ENCODE results near the gene TRIM44. TPM values are rescaled to one million over a fixed set of nuclear protein-coding genes. Genes with fewer than 3 reads are reported as not detected.

TRIM44 gene
- total RNA-seq, 2 experiments from 2014 or later, result 37.4 to 40.1 TPM

GRCh38 chr11:35620795-35621194, 41.8 kb upstream of the TRIM44 start:
- Mint-ChIP-seq H3K4me1 (ENCODE audit: low read depth) (peaks cover 8% of the 10 kb centered on the region), H3K4me3 (no peak overlapping the region)
- CTCF ChIA-PET, result interaction anchor here (1.2 to 3.9 kb wide), 2 partner anchors 50 to 201 kb away, joined by 3 to 22 read pairs; no protein-coding TSS in a partner anchor

GRCh38 chr11:35621620-35622019, 41.0 kb upstream of the TRIM44 start:
- peaks cover 8% of the 10 kb centered on the region for H3K4me1 Mint-ChIP-seq (ENCODE audit: low read depth)
- no peak overlapping the region for H3K4me3 Mint-ChIP-seq
- TF ChIP-seq CTCF (IDR thresholded peaks at IDR 0.05), result no peak
- ATAC-seq (no peak), DNase-seq (no peak)
- no peaks in the 10 kb centered on the region for H3K9me3 Mint-ChIP-seq
- ChIA-PET CTCF (interaction anchor here (0.9 kb wide), 1 partner anchor 201 kb away, joined by 3 read pairs; no protein-coding TSS in a partner anchor), POLR2A (no interaction called here)
- no peaks in the 10 kb centered on the region for H3K36me3 Mint-ChIP-seq (ENCODE audit: low read depth)
- intact Hi-C loops (cut with micrococcal nuclease), result no loop called here
- no peak overlapping the region for H3K27ac Mint-ChIP-seq
- peaks cover 61% of the 10 kb centered on the region for H3K27me3 Mint-ChIP-seq

More at GRCh38 chr11:35620795-35621194, 41.8 kb upstream of the TRIM44 start:
- no peak for TF ChIP-seq CTCF (IDR thresholded peaks at IDR 0.05)
- Mint-ChIP-seq H3K27ac (no peak overlapping the region), H3K36me3 (ENCODE audit: low read depth) (no peaks in the 10 kb centered on the region), H3K9me3 (no peaks in the 10 kb centered on the region), H3K27me3 (peaks cover 56% of the 10 kb centered on the region)
- POLR2A ChIA-PET, result no interaction called here
- intact Hi-C loops (cut with micrococcal nuclease), result no loop called here
- no peak for ATAC-seq
- no peak for DNase-seq

- CTCF ChIA-PET, result interaction anchor here (0.9 kb wide), 1 partner anchor 200 kb away, joined by 3 read pairs; no protein-coding TSS in a partner anchor
These were observed 40.5 kb upstream of the TRIM44 start for GRCh38 chr11:35622070-35622469.

GRCh38 chr11:35623621-35624168, 38.9 kb upstream of the TRIM44 start:
- peaks cover 60% of the 10 kb centered on the region for H3K27me3 Mint-ChIP-seq
- no peak for TF ChIP-seq CTCF (IDR thresholded peaks at IDR 0.05)
- H3K27ac Mint-ChIP-seq, result no peak overlapping the region
- CTCF ChIA-PET, result no interaction called here
- H3K4me1 Mint-ChIP-seq (ENCODE audit: low read depth), result peaks cover 4% of the 10 kb centered on the region
- POLR2A ChIA-PET, result no interaction called here
- H3K36me3 Mint-ChIP-seq (ENCODE audit: low read depth), result no peaks in the 10 kb centered on the region
- H3K4me3 Mint-ChIP-seq, result no peak overlapping the region
- intact Hi-C loops (cut with micrococcal nuclease), result no loop called here
- no peak for ATAC-seq
- no peaks in the 10 kb centered on the region for H3K9me3 Mint-ChIP-seq
- no peak for DNase-seq

More at GRCh38 chr11:35622070-35622469, 40.5 kb upstream of the TRIM44 start:
- TF ChIP-seq CTCF (IDR thresholded peaks at IDR 0.05), result no peak
- DNase-seq, result no peak
- H3K36me3 Mint-ChIP-seq (ENCODE audit: low read depth), result no peaks in the 10 kb centered on the region
- ATAC-seq, result no peak
- H3K4me1 Mint-ChIP-seq (ENCODE audit: low read depth), result peaks cover 8% of the 10 kb centered on the region
- intact Hi-C loops (cut with micrococcal nuclease), result no loop called here
- POLR2A ChIA-PET, result no interaction called here
- peaks cover 61% of the 10 kb centered on the region for H3K27me3 Mint-ChIP-seq
- H3K27ac Mint-ChIP-seq, result no peak overlapping the region
- no peak overlapping the region for H3K4me3 Mint-ChIP-seq
- no peaks in the 10 kb centered on the region for H3K9me3 Mint-ChIP-seq

GRCh38 chr11:35624316-35624715, 38.3 kb upstream of the TRIM44 start:
- TF ChIP-seq CTCF (IDR thresholded peaks at IDR 0.05), result no peak
- ATAC-seq (no peak), DNase-seq (no peak)
- Mint-ChIP-seq H3K27ac (no peak overlapping the region), H3K27me3 (peaks cover 62% of the 10 kb centered on the region), H3K4me1 (ENCODE audit: low read depth) (peaks cover 4% of the 10 kb centered on the region), H3K4me3 (no peak overlapping the region), H3K36me3 (ENCODE audit: low read depth) (no peaks in the 10 kb centered on the region), H3K9me3 (no peaks in the 10 kb centered on the region)
- intact Hi-C loops (cut with micrococcal nuclease), result no loop called here
- CTCF ChIA-PET, result no interaction called here
- POLR2A ChIA-PET, result no interaction called here

All from activated CD8-positive, alpha-beta T cell treated with anti-CD3 and anti-CD28 coated beads for 36 hours (primary cell).